ENCODE measurements around the gene ALDH2. TPM values are rescaled to one million over a fixed set of nuclear protein-coding genes. Genes with fewer than 3 reads are reported as not detected.

The ALDH2 gene
- total and polyA plus RNA-seq, 10 of the 15 experiments (the other 5 are each of a cell fraction or from before 2014, with no cell fraction given) = 1.4 to 16.4 (median 8.7) TPM

- TF ChIP-seq ASH2L (IDR thresholded peaks at IDR 0.05; ENCODE audit: borderline replicate concordance, low read depth) = no peak
- TF ChIP-seq ZNF24 (IDR thresholded peaks at IDR 0.05) = no peak
- TF ChIP-seq CEBPB (IDR thresholded peaks at IDR 0.05; ENCODE audit: borderline replicate concordance in 1 of 2, low read depth in 2 of 2, low read length in 2 of 2) = no peak
Observed at GRCh38 chr12:111825509-111825908, 58.8 kb downstream of the ALDH2 start (continued).

- Histone ChIP-seq H3K4me3 (no peak overlapping the region), H3K27me3 (replicated peaks in 1 of 2; ENCODE audit: control insufficient read depth in 2 of 2, insufficient read depth in 2 of 2, low read length in 1 of 2) (no peaks in the 10 kb centered on the region), H3K9me3 (replicated peaks; ENCODE audit: control insufficient read depth, insufficient read depth, low read length) (no peaks in the 10 kb centered on the region), H3K79me2 (ENCODE audit: control insufficient read depth, insufficient read depth, low read length) (no peaks in the 10 kb centered on the region), H3K4me1 (ENCODE audit: control insufficient read depth, insufficient read depth, low read length) (no peaks in the 10 kb centered on the region), H3K4me2 (ENCODE audit: control insufficient read depth, insufficient read depth) (no peak overlapping the region), H4K20me1 (ENCODE audit: control insufficient read depth, insufficient read depth) (no peaks in the 10 kb centered on the region), H3K27ac (ENCODE audit: control insufficient read depth, insufficient read depth) (no peak overlapping the region), H3K36me3 (ENCODE audit: control insufficient read depth in 2 of 2, insufficient read depth in 2 of 2, low read length in 1 of 2) (no peaks in the 10 kb centered on the region), H2AFZ (ENCODE audit: control insufficient read depth, low read depth, low read length) (no peak overlapping the region), H3K9ac (ENCODE audit: control insufficient read depth, insufficient read depth, low read length) (no peak overlapping the region)
- WGBS (ENCODE audit: insufficient coverage, insufficient replicate concordance, low lambda C conversion rate, missing lambda C conversion rate) = 43% methylated on average over 3 of the region's 3 CpGs
- CTCF ChIA-PET = interaction anchor here (1.1 to 3.0 kb wide), 5 partner anchors 11 to 585 kb away, joined by 3 to 12 read pairs (median 6); partner anchors contain the start of gene MAPKAPK5
- intact Hi-C loops (cut with micrococcal nuclease; ENCODE audit: unreplicated experiment) (no loop called here), in situ Hi-C loops (cut with MboI) (no loop called here)
- POLR2A ChIA-PET = interaction anchor here (0.6 kb wide), 1 partner anchor 574 kb away, joined by 3 read pairs; no protein-coding TSS in a partner anchor
- SMC1A ChIA-PET (ENCODE audit: uncharacterized antibody, unreplicated experiment) = interaction anchor here (0.5 to 1.7 kb wide), 6 partner anchors 10 to 1294 kb away, joined by 3 to 4 read pairs (median 3); no protein-coding TSS in a partner anchor
- BruUV-seq (replicated peaks) = no TSS peak
- FAIRE-seq = no peak
- no peak for ATAC-seq
- DNase-seq (ENCODE audit: low read depth, low spot score) = no peak
- RAD21 ChIA-PET (ENCODE audit: unreplicated experiment) = interaction anchor here (0.5 to 1.0 kb wide), 2 partner anchors 16 to 120 kb away, joined by 3 read pairs; partner anchors contain the start of gene MAPKAPK5
- TF ChIP-seq FOXK2 (IDR thresholded peaks at IDR 0.05) (no peak), PML (IDR thresholded peaks at IDR 0.05; ENCODE audit: low read length) (no peak), ZNF274 (IDR thresholded peaks at IDR 0.05; ENCODE audit: insufficient read depth, insufficient read length) (no peak), ZBTB33 (IDR thresholded peaks at IDR 0.05) (no peak), NR2F1 (conservative IDR thresholded peaks at IDR 0.05) (no peak), MTA3 (IDR thresholded peaks at IDR 0.05; ENCODE audit: borderline replicate concordance, low read length) (no peak), WRNIP1 (IDR thresholded peaks at IDR 0.05; ENCODE audit: borderline replicate concordance, low read depth, low read length) (no peak), SMAD1 (IDR thresholded peaks at IDR 0.05; ENCODE audit: low read depth, partially characterized antibody) (no peak), ELK1 (IDR thresholded peaks at IDR 0.05; ENCODE audit: low read depth, low read length) (no peak), SMARCA5 (IDR thresholded peaks at IDR 0.05) (no peak), ZBTB40 (IDR thresholded peaks at IDR 0.05; ENCODE audit: borderline replicate concordance) (no peak), TARDBP (IDR thresholded peaks at IDR 0.05; ENCODE audit: borderline replicate concordance) (no peak)
Observed at GRCh38 chr12:111826316-111826715, 59.6 kb downstream of the ALDH2 start.

Measured in GM12878 (cell line).